HepG2 (cell line): ENCODE measurements around the gene MBTPS2. TPM values are rescaled to one million over a fixed set of nuclear protein-coding genes. Genes with fewer than 3 reads are reported as not detected.

Experiments
- ATF7 ChIP-seq, 2 experiments: fragments of 450-650 bp in 1 of 2; sonication (generic) in 1 of 2; formaldehyde crosslinking in 1 of 2; IDR thresholded peaks; 2 replicates each; pipeline versions ENCODE4 v1.4.0 to v1.6.1; 2016 to 2020; ENCODE audit warnings: antibody characterized with exemption in 1 of 2, mild to moderate bottlenecking in 1 of 2, missing genetic modification reagents in 1 of 2
- CC2D1A ChIP-seq: sonication (generic); formaldehyde crosslinking; IDR thresholded peaks from 2 replicates; pipeline ENCODE4 v1.8.1; 2023; ENCODE audit warnings: mild to moderate bottlenecking, missing genetic modification reagents
- CHD2 ChIP-seq: IDR thresholded peaks from 2 replicates; pipeline ENCODE4 v1.6.1; 2011; ENCODE audit warnings: low read depth, low read length, improper control_type of control experiment
- ETV6 ChIP-seq: sonication (generic); formaldehyde crosslinking; conservative IDR thresholded peaks from 2 replicates; pipeline ENCODE4 v1.4.0; 2020; ENCODE audit warnings: missing genetic modification reagents
- GLI4 ChIP-seq: sonication (generic); formaldehyde crosslinking; IDR thresholded peaks from 2 replicates; pipeline ENCODE4 v1.5.1; 2020; ENCODE audit warnings: missing genetic modification reagents, mild to moderate bottlenecking, moderate library complexity, borderline replicate concordance
- HCFC1 ChIP-seq: fragments of 150-350 bp; IDR thresholded peaks from 2 replicates; pipeline ENCODE4 v1.6.1; 2014; ENCODE audit warnings: low read depth, low read length
- HNRNPL ChIP-seq: fragments of 200-400 bp; formaldehyde crosslinking; IDR thresholded peaks from 2 replicates; pipeline ENCODE4 v1.6.1; 2017; ENCODE audit warnings: mild to moderate bottlenecking, low read depth, low read length
- KMT2B ChIP-seq: IDR thresholded peaks from 2 replicates; pipeline ENCODE4 v1.6.1; 2016; ENCODE audit warnings: missing genetic modification reagents, missing compliant biosample characterization
- MAZ ChIP-seq, 2 experiments: sonication (generic) in 1 of 2; formaldehyde crosslinking in 1 of 2; IDR thresholded peaks; 2 replicates each; pipeline versions ENCODE4 v1.5.0 to v1.6.1; 2012 to 2020; ENCODE audit warnings: low read depth in 2 of 2, mild to moderate bottlenecking in 2 of 2, borderline replicate concordance in 1 of 2, improper control_type of control experiment in 1 of 2, low read length in 1 of 2, missing genetic modification reagents in 1 of 2, moderate library complexity in 1 of 2
- NR2F1 ChIP-seq, 2 experiments: fragments of 450-650 bp in 1 of 2; formaldehyde crosslinking in 1 of 2; IDR thresholded peaks; 2 replicates each; pipeline versions ENCODE4 v1.5.0 to v1.6.1; 2016 to 2020; ENCODE audit warnings: mild to moderate bottlenecking in 1 of 2, missing compliant biosample characterization in 1 of 2, missing genetic modification reagents in 1 of 2, moderate library complexity in 1 of 2
- SIN3A ChIP-seq: IDR thresholded peaks from 2 replicates; pipeline ENCODE4 v1.6.1; 2011; ENCODE audit warnings: low read depth, mild to moderate bottlenecking, control low read depth, low read length, borderline replicate concordance
- SP2 ChIP-seq: sonication (generic); formaldehyde crosslinking; IDR thresholded peaks from 2 replicates; pipeline ENCODE4 v1.5.1; 2020; ENCODE audit warnings: mild to moderate bottlenecking, missing genetic modification reagents
- YEATS2 ChIP-seq: sonication (generic); formaldehyde crosslinking; IDR thresholded peaks from 2 replicates; pipeline ENCODE4 v1.4.0; 2020; ENCODE audit warnings: missing genetic modification reagents, borderline replicate concordance
- ZNF335 ChIP-seq: sonication (generic); formaldehyde crosslinking; IDR thresholded peaks from 2 replicates; pipeline ENCODE4 v1.4.0; 2020; ENCODE audit warnings: missing genetic modification reagents
- ZNF354B ChIP-seq: sonication (generic); formaldehyde crosslinking; IDR thresholded peaks from 2 replicates; pipeline ENCODE4 v1.8.0; 2022; ENCODE audit warnings: mild to moderate bottlenecking, missing genetic modification reagents
- ZZZ3 ChIP-seq: sonication (generic); formaldehyde crosslinking; IDR thresholded peaks from 2 replicates; pipeline ENCODE4 v1.4.0; 2020; ENCODE audit warnings: missing genetic modification reagents, mild to moderate bottlenecking, borderline replicate concordance
- polyA plus RNA-seq, 8 experiments: library from polyadenylated mRNA; depleted of rRNA in 3 of 8; stranded (reverse) in 7 of 8; unstranded in 1 of 8; fragments of >200 nt; fragmentation: Illumina TruSeq in 4 of 8; extraction: Trizol in 4 of 8; gene quantifications; 2 replicates each; pipeline versions ENCODE4 v1.2.1 to v1.2.3, GENCODE V29; 2011 to 2016; ENCODE audit warnings: low read depth in 4 of 8, missing spikeins in 1 of 8, mixed read lengths in 1 of 8; ENCODE audit not compliant: insufficient read depth in 1 of 8
- total RNA-seq, 5 experiments: library from RNA; depleted of rRNA; stranded (reverse); fragments of >200 nt; fragmentation: Illumina TruSeq; extraction: Trizol; gene quantifications; 2 replicates each; pipeline ENCODE4 v1.2.3, GENCODE V29; 2016; ENCODE audit warnings: low read depth in 1 of 5
- TF ChIP-seq, protein P1 (sequence below): sonication (generic); formaldehyde crosslinking; IDR thresholded peaks from 2 replicates; pipeline ENCODE4 v1.8.0; 2022; ENCODE audit warnings: mild to moderate bottlenecking, missing genetic modification reagents, moderate library complexity
- TF ChIP-seq, protein P2 (sequence below): sonication (generic); formaldehyde crosslinking; IDR thresholded peaks from 2 replicates; pipeline ENCODE4 v1.4.0; 2020; ENCODE audit warnings: mild to moderate bottlenecking, missing genetic modification reagents
- TF ChIP-seq, protein P3 (sequence below): sonication (generic); formaldehyde crosslinking; IDR thresholded peaks from 2 replicates; pipeline ENCODE4 v1.5.0; 2020; ENCODE audit warnings: missing genetic modification reagents

Gene MBTPS2
- total and polyA plus RNA-seq, 2 of the 13 experiments (the other 11 are each of a cell fraction or from before 2014, with no cell fraction given) = 5.7 to 14.4 TPM

DNA sequence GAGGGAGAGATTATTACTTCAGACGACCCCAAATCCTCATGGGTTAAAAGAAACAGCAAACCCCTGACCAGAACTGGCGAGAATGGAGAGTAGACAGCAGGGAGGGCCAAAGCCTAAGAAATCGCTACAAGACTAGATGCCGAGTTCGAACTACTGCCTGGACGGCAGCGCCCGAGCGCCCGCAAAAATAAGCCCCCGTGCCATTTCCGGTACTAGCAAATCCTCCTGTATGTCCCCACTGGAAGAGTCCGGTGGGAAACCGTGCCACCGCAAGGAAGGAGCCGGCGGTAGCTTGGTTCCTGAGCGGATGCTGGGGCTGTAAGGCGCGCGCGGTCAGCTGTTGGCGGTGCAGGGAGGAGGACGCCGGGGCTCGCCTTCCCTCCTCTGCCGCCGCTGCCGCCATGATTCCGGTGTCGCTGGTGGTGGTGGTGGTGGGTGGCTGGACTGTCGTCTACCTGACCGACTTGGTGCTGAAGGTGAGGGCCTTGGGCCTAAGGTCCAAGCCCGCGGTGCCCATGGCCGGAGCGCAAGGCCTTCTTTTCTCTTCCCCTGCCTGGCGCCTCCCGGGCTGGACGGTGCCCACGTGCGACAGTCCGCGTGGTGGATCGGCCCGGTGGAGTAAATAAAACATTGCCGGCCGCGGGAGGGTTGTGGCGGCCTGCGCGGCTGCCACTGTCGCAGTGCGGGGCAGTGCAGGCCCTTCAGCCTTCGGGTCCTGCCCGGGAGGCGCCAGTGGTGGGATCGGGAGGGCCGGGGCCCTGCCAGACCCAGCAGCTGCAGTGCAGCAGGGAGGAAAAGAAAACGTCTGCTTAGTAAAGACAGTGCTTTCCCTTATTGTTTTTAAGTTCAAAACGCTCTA, at the start of gene MBTPS2 (continued):
- TF ChIP-seq KMT2B (CRISPR knock-in tag) (peak; percentile 88), ZNF354B (CRISPR knock-in tag) (no peak), ZZZ3 (CRISPR knock-in tag) (peak; percentile 58; the same call in 1 of the 2 replicates), SIN3A (peak; percentile 46; the same call in 1 of the 2 replicates), MAZ (IDR thresholded peaks at IDR 0.05; ENCODE audit: borderline replicate concordance, low read depth, low read length) (no peak), MAZ (CRISPR knock-in tag; IDR thresholded peaks at IDR 0.05; ENCODE audit: low read depth) (no peak; the same call in none of the 2 replicates), SP2 (CRISPR knock-in tag) (no peak), ATF7 (IDR thresholded peaks at IDR 0.05) (no peak), ATF7 (CRISPR knock-in tag; IDR thresholded peaks at IDR 0.05) (no peak), CHD2 (no peak), HNRNPL (peak; percentile 44; the same call in 1 of the 2 replicates), GLI4 (CRISPR knock-in tag) (0 out of 2 replicates have a peak, but pooled peaks have one; percentile 67), HCFC1 (peak; percentile 64), ETV6 (no peak), YEATS2 (peak; percentile 90), NR2F1 (CRISPR knock-in tag; IDR thresholded peaks at IDR 0.05) (no peak), CC2D1A (no peak), ZNF335 (peak; percentile 48; the same call in 1 of the 2 replicates)
- TF ChIP-seq, protein P1, sequence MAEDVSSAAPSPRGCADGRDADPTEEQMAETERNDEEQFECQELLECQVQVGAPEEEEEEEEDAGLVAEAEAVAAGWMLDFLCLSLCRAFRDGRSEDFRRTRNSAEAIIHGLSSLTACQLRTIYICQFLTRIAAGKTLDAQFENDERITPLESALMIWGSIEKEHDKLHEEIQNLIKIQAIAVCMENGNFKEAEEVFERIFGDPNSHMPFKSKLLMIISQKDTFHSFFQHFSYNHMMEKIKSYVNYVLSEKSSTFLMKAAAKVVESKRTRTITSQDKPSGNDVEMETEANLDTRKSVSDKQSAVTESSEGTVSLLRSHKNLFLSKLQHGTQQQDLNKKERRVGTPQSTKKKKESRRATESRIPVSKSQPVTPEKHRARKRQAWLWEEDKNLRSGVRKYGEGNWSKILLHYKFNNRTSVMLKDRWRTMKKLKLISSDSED (CRISPR knock-in tag) = no peak
- TF ChIP-seq, protein P2, sequence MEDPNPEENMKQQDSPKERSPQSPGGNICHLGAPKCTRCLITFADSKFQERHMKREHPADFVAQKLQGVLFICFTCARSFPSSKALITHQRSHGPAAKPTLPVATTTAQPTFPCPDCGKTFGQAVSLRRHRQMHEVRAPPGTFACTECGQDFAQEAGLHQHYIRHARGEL (CRISPR knock-in tag) = no peak
- TF ChIP-seq, protein P3, sequence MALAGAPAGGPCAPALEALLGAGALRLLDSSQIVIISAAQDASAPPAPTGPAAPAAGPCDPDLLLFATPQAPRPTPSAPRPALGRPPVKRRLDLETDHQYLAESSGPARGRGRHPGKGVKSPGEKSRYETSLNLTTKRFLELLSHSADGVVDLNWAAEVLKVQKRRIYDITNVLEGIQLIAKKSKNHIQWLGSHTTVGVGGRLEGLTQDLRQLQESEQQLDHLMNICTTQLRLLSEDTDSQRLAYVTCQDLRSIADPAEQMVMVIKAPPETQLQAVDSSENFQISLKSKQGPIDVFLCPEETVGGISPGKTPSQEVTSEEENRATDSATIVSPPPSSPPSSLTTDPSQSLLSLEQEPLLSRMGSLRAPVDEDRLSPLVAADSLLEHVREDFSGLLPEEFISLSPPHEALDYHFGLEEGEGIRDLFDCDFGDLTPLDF (CRISPR knock-in tag) = peak; percentile 66; the same call in 1 of the 2 replicates
